ENCODE measurements around the gene CHRNA9. TPM values are rescaled to one million over a fixed set of nuclear protein-coding genes. Genes with fewer than 3 reads are reported as not detected.

The CHRNA9 gene
- total RNA-seq, 4 donors from 2014 or later = not detected

DNA sequence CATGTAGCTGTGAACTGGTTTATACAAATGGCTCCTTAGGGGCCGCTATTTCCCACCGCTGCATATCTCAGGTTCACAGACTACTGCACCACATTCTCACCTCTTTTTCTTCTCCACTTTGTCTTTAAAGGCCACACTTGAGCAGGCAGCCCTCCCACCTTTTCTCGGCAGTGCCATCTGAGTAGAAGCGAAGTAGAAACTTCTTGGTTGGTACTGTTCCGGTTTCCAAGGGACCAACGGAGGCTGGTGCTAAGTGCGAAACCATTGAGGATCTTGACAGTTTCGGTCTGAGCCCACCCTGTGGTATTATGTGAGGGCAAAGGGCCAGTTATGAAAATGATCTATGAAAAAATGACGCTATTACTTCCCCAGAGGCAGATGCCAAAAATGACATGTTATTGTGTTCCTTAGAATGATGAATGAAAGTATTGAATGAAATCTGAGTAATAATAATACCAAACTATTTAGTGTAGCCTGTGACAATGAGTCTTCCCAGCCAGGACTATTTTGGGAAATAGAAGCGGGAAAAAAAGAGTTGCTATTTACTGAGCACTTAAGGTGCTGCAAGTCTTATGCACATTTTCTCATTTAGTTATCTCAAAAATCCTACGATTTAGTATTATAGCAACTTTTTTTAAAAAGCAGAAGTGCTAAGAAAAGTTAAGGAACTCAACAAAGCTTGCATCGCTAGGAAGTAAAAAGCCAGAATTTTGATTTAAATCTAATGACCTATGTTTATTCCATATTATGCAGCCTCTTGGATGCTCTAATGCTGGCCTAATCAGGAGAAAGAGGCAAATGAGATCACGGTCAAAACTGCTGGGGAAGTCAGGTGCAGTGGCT is 29.6 kb upstream of the CHRNA9 start:
- DNase-seq = no peak
- TF ChIP-seq, protein P1, sequence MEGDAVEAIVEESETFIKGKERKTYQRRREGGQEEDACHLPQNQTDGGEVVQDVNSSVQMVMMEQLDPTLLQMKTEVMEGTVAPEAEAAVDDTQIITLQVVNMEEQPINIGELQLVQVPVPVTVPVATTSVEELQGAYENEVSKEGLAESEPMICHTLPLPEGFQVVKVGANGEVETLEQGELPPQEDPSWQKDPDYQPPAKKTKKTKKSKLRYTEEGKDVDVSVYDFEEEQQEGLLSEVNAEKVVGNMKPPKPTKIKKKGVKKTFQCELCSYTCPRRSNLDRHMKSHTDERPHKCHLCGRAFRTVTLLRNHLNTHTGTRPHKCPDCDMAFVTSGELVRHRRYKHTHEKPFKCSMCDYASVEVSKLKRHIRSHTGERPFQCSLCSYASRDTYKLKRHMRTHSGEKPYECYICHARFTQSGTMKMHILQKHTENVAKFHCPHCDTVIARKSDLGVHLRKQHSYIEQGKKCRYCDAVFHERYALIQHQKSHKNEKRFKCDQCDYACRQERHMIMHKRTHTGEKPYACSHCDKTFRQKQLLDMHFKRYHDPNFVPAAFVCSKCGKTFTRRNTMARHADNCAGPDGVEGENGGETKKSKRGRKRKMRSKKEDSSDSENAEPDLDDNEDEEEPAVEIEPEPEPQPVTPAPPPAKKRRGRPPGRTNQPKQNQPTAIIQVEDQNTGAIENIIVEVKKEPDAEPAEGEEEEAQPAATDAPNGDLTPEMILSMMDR (IDR thresholded peaks at IDR 0.05) = no peak
- TF ChIP-seq POLR2A (IDR thresholded peaks at IDR 0.05) = no peak
- peaks cover 0 to 6% (median 0%) of the 10 kb centered on the region in 4 donors for H3K27me3 ChIP-seq
- H3K36me3 ChIP-seq = no peaks in the 10 kb centered on the region
- 58 to 68% methylated on average over 13 of the region's 13 CpGs for WGBS, 2 donors
- H3K4me1 ChIP-seq = peaks cover 0 to 26% (median 0%) of the 10 kb centered on the region in 3 donors
- no peaks in the 10 kb centered on the region for H3K9me3 ChIP-seq
- peak overlapping the region in 1 of 4 donors; percentile 17 for H3K27ac ChIP-seq
- intact Hi-C loops (cut with DNase I) = loop anchor here (5.0 to 10.0 kb wide), 2 partner anchors 153 to 241 kb away; no protein-coding TSS in a partner anchor
- H3K4me3 ChIP-seq = no peak overlapping the region

GRCh38 chr4:40306226-40306625 is 28.9 kb upstream of the CHRNA9 start:
- no peak for DNase-seq
- TF ChIP-seq, protein P1 (IDR thresholded peaks at IDR 0.05) = no peak
- no peak for TF ChIP-seq POLR2A (IDR thresholded peaks at IDR 0.05)
- intact Hi-C loops (cut with DNase I) = loop anchor here (5.0 to 10.0 kb wide), 2 partner anchors 154 to 241 kb away; no protein-coding TSS in a partner anchor
- H3K9me3 ChIP-seq = no peaks in the 10 kb centered on the region
- no peak overlapping the region for H3K4me3 ChIP-seq
- H3K4me1 ChIP-seq = peaks cover 0 to 29% (median 0%) of the 10 kb centered on the region in 3 donors
- H3K36me3 ChIP-seq = no peaks in the 10 kb centered on the region
- peaks cover 0 to under 1% (median 0%) of the 10 kb centered on the region in 4 donors for H3K27me3 ChIP-seq
- peak overlapping the region in 1 of 4 donors; percentile 17 for H3K27ac ChIP-seq
- 69 to 78% methylated on average over 3 of the region's 3 CpGs for WGBS, 2 donors

DNA sequence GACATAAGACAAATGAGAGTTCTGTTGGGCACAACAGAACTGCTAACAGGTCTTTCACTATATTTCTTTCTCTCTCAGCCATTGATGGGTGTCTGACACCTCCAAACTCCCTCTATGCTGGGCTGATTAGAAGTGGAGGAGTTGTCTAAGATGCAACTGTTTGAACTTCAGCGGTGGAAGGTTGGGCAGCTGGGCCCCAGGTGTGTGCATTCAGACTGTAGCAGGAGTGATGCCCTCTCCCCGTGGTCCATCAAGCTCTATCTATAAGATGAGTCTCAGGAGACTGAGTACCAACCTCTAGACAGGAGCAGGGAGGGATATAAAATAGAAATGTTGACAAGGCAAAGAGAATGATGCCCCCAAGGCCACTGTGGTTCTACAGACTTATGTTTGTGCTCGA is 28.2 kb upstream of the CHRNA9 start:
- H3K27ac ChIP-seq = peak overlapping the region in 2 of 4 donors; percentile 50 to 74
- peaks cover 1 to 37% (median 3%) of the 10 kb centered on the region in 3 donors for H3K4me1 ChIP-seq
- WGBS, 2 donors = 69 to 75% methylated on average over 3 of the region's 3 CpGs
- H3K9me3 ChIP-seq = no peaks in the 10 kb centered on the region
- intact Hi-C loops (cut with DNase I) = loop anchor here (5.0 to 10.0 kb wide), 2 partner anchors 155 to 242 kb away; no protein-coding TSS in a partner anchor
- H3K4me3 ChIP-seq = no peak overlapping the region
- H3K27me3 ChIP-seq = no peaks in the 10 kb centered on the region
- DNase-seq = no peak
- TF ChIP-seq, protein P1 (IDR thresholded peaks at IDR 0.05) = no peak
- no peak for TF ChIP-seq POLR2A (IDR thresholded peaks at IDR 0.05)
- H3K36me3 ChIP-seq = no peaks in the 10 kb centered on the region

DNA sequence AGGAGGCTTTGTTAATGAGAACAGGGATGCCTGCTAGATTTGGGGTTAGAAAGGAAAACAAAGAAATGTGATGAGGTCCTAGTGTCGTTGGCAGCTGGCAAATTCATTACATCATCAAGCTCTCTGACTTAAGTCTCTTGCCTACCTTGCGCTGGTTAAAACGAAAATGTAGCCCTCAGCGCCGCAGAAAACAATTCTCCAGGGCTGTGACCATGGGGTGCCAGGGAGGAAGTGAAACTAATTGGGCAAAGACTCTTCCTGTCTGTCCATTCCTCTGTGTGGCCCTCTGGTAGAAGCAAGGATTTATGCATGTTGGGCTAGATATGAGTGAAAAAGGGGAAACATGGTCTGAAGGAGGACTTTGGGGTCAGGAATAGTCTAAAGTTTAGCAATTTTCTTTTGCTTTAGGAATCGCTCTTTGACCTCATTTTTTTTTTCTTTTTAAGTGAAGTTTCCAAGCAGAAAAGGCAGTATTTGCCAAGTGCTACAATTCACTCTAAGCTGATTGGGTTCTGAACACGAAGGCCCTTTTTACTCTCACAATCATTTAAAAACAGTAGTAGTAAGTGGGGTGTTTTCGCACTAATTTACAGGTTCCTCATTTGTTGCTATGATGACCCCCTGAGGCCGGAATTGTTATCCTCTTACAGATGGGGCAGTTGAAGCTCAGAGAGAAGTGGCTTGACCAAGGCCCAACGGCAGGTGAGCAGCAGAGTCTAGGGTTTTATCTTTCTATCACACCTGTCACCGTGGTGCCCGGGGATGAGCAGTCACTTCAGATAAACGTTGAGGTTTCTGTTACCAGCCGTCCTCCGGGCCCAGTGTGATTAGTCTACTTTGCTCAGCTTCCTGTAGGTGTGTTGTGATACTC is 27.3 kb upstream of the CHRNA9 start:
- peak in 1 of 4 donors; percentile 25 for TF ChIP-seq POLR2A (IDR thresholded peaks at IDR 0.05)
- TF ChIP-seq, protein P1 (IDR thresholded peaks at IDR 0.05) = no peak
- WGBS, 2 donors = 62 to 63% methylated on average over 14 to 15 of the region's 15 CpGs
- H3K27ac ChIP-seq = peak overlapping the region in 2 of 4 donors; percentile 50 to 74
- no peaks in the 10 kb centered on the region for H3K9me3 ChIP-seq
- peaks cover 4 to 44% (median 8%) of the 10 kb centered on the region in 3 donors for H3K4me1 ChIP-seq
- H3K36me3 ChIP-seq = no peaks in the 10 kb centered on the region
- H3K27me3 ChIP-seq = no peaks in the 10 kb centered on the region
- no peak for DNase-seq
- no peak overlapping the region for H3K4me3 ChIP-seq
- intact Hi-C loops (cut with DNase I) = loop anchor here (5.0 to 10.0 kb wide), 2 partner anchors 156 to 243 kb away; no protein-coding TSS in a partner anchor
